ENCODE results near the gene STAM.
A peak's percentile ranks its signal among the peaks of the same experiment; 100 is the strongest.

STAM gene

DNA sequence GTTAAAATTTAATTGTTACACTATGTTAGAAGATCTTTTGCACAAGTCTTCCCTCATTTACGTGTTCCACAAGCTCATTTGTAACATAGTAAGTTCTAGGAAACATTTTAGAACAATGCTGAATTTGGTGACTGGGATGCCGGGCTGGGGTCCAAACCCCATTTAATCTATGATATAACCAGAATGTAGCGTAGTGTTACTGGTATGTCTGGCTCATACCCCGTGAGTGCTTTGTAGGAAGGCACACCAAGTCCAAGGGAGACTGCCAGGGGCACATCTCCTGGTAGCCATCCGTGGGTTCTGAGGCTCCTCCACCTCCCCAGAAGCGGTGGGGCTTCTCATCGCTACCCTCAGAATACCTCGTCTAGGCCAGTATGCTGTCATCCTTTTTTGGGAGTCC is 86.7 kb downstream of the STAM start:
- DNase-seq (ENCODE audit: low read depth, low spot score) = no peak

- no peak for DNase-seq (ENCODE audit: low read depth, low spot score)
These were observed 87.5 kb downstream of the STAM start for GRCh38 chr10:17731331-17732020.

- DNase-seq (ENCODE audit: low read depth, low spot score) = no peak
These were observed 89.7 kb downstream of the STAM start for GRCh38 chr10:17733620-17734019.

DNA sequence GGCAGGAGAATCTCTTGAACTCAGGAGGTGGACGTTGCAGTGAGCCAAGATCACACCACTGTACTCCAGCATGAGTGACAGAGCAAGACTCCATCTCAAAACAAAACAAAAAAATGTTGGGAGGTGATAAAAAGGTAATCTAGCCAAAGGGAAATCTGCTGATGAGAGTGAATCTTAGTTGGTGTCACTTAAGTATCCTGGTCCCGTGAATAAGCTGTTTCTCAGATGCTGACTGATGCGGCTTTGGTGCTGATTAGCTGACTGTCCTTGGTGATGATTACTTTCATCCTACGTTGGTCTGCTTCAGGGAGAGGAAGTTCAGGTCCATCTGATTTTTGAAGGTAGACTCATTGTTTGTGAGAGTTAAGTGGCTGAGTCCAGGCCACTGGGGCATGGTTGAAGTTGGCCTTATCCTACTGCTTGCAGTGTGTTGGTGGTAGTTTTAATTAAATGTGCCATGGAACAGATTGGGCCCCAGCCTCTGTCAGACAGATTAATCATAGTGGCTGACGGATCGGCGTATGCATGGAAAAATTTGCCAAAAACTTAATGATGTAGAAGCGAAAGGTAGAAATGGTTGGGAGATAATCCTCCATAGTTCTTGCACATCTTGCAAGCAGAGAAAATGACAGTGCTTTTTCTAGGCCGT is 90.6 kb downstream of the STAM start:
- DNase-seq (ENCODE audit: low read depth, low spot score) = no peak

DNA sequence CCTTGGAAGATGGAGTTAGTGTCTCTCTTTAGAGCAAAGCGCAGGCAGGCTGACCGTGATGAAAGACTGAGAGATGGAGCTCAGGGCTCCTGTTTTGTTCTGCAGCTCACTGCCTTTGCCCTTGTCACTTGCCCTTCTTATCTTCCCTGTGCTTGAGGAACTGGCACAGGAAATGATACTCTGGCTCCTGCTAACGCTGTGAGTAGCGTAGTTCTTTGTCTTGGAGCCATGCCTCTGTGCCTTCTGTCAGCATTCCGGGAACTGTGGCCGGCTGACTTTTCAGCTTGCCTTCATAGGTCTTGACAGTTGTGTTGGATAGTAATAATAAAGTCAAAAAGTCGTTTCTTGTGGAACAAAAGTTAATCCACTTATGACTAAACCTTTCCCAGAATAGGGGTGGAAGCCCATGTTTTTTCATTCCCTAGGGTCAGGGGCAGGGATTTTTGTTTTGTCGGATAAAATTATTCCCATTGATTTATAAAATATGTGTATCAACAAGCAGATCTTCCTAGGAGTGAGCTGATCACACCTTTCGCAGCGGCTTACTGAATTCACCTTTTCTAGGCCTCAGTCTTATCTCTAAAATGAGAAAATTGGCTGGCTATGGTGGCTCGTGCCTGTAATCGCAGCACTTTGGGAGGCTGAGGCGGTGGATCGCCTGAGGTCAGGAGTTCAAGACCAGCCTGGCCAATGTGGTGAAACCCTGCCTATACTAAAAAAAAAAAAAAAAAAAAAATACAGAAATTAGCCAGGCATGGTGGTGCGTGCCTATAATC is 91.4 kb downstream of the STAM start:
- no peak for DNase-seq (ENCODE audit: low read depth, low spot score)

- DNase-seq (ENCODE audit: low read depth, low spot score) = no peak
These were observed 92.3 kb downstream of the STAM start for GRCh38 chr10:17736223-17736622.

- no peak for DNase-seq (ENCODE audit: low read depth, low spot score)
These were observed 93.3 kb downstream of the STAM start for GRCh38 chr10:17737027-17737965.

GRCh38 chr10:17740668-17741067 is 96.7 kb downstream of the STAM start:
- no peak for DNase-seq (ENCODE audit: low read depth, low spot score)

GRCh38 chr10:17742918-17743317 is 99.0 kb downstream of the STAM start:
- DNase-seq (ENCODE audit: low read depth, low spot score) = peak; percentile 45

GRCh38 chr10:17743437-17743836 is 99.5 kb downstream of the STAM start:
- no peak for DNase-seq (ENCODE audit: low read depth, low spot score)

DNA sequence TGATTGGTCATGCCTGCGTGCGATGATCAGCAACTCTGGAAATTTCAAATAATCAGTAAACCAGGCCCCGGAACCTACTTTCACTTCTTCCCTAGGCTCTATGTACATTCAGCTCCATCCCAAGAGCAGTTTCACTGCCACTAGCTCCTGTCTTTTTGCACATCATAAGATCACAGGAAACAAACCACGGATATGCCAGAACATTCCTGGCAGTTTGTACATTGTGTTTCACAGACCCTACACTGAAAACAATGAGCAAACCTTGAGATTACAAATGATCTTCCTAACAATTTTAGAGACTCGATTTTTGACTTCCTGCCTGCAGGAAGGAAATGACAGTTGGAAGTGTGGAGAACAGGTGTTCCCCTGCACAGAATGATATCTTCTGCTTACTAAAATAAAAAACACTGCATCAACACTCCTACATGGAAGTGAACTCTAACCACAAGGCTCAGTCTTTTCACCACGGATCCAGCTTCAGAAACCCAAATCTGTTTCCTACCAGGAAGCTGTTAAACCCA is 100.5 kb downstream of the STAM start:
- DNase-seq (ENCODE audit: low read depth, low spot score) = no peak

DNA sequence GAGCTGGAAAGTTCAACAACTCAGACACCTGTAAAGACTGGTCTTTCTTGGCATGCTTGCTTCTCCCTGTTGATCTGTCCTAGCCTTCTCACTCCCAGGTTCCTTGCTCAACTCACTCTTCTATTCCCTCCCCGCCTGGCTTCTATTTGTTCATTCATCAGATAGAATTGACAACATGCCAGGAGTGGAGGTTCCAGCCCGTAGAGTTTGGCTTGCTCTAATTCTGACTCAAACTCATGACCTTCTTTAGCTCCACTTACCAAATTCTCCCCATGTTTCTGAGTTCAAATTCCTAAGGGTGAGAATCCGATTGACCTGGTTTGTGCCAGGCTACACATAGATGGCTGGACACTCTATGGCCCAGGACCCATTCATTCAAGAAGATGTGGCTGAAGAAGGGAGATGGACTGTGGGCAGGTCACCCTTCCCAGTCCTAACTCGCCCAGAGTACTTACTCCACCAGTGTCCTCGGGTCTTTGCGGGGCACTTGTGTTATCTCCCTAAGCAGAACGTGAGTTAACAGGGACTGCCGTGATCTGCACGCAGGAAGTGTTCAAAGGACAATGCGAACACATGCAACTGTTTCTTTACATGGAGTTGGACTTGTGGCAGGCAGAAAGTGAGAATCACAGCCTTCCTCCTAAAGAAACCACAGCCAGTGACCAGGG is 104.1 kb downstream of the STAM start:
- DNase-seq (ENCODE audit: low read depth, low spot score) = no peak

GRCh38 chr10:17749890-17750289 is 105.9 kb downstream of the STAM start:
- DNase-seq (ENCODE audit: low read depth, low spot score) = no peak

DNA sequence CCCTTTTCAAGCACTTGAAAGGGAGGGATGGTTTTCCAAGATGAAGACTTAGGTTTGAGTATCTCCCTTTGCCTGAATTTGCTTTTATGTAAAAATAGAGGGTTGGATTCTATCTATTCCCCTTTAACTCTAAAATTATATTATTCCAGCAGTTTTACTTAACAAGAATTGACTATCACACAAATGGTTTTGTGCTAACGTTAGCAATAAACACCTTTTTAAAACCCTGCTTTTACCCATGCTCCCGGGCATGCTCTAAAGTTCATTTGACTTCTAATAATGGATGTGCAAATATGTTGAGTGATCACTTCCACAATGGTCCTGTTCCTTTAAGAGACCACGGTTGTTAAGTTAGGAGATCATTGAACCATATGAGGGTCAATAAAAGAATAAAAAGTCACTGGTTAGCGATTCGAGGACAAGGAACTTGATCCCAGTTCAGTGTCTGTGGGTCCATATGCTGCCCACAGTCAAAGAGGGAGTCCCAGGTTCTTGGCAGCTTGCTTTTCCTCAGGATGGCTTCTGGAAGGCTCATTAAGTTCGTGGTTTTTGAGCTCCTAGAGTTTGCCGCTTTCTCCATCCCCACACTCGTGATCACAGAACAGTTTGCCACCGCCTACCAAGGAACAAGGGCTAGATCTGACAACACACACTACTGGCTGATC is 108.0 kb downstream of the STAM start, which contains the start of gene TMEM236:
Gene TMEM236 (plus strand): TSS at position 421 of the 665 bp plus-strand sequence. CDS start 95 bp downstream, at position 516.
- no peak for DNase-seq (ENCODE audit: low read depth, low spot score)

DNA sequence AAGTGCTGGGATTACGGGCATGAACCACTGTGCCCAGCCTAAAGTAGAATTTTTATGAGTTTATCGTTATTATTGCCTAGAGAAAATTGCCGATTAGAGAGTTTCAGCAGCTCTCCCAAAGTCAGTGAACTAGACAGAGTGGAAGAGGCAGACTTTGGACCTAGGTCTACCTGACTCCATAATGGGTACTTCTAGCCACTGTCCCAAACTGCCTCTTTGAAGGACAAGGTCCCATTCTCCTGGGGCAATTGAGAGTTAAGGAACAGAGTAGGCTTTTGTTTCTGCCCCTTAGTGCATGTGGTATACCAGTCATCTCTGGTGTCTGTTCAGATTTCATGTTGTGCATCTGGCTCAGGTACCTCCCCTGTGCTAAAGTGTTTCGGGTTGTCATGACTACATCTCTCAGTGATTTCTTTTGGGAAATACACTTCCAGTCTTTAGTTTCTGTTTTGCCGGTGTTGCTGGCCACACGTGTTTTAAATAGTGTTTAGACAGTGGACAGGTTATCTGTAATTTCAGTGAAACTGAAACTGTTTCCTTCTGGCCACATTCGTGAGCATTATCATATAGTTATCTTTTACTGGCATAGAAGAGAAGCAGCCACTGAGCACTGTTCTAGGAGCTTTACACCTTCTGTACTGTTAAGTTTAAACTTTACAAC is 112.7 kb downstream of the STAM start:
- DNase-seq (ENCODE audit: low read depth, low spot score) = no peak

- DNase-seq (ENCODE audit: low read depth, low spot score) = no peak
These were observed 114.2 kb downstream of the STAM start for GRCh38 chr10:17758200-17758599.

DNA sequence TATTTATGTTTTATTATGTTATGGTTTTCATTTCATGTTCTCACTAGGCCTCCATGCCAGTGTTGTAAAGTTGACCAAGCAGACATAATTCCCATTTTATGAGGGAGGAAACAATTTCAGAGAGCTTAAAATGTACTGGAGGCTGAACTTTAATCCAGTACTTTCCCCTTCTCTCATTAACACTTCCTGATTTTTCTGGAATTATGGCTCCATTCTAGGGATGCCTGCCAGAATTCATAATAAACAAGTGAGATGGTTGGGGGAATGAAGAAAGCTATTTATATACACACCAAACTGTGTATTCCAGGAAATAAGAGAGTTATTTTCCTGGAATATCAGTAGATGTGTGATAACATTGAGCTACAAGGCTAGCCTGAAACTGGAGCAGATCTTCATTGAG is 114.9 kb downstream of the STAM start:
- DNase-seq (ENCODE audit: low read depth, low spot score) = no peak

DNA sequence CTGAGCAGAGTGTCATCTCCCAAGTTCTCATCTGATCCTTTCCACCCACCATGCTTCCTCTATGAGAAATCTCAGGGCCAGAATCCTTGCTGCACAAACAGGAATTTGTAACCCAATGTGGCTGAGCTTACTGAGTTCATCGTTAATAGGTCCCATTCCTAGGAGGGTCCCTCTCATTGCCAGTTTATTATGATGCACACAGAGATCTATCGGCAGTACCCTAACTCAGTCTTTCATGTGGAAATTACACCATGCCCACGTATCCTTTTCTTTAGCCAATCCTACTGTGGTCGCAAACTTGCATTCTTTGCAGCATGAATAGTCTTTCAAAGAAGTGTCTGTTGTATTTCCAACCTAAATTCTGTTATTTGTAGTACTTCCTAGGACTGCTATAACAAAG is 120.2 kb downstream of the STAM start:
- DNase-seq (ENCODE audit: low read depth, low spot score) = no peak

DNA sequence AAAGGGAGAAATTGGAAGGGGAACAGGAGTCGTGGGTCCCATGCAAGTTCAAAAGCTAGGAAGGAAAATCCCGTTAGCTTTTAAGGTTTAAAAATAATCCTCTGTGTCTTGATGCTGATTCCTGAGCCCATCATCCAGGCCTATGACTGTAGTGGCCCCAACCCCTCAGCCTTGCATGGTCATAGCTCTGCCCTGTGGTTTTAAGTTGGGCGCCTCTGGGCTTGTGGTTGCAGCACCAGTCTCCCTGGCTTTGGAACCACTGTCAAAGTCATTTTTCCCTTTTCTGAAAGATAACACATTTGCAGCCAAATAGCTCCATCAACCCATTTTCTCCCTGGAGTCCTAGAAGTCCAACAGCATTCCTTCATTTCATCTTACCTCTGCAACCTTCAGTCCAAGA is 121.7 kb downstream of the STAM start:
- no peak for DNase-seq (ENCODE audit: low read depth, low spot score)
